Endodermal cell (in vitro differentiated cells): Measurements from ENCODE around the gene PCSK6. TPM values are rescaled to one million over a fixed set of nuclear protein-coding genes. Genes with fewer than 3 reads are reported as not detected.

Experiments used
- DNase-seq: peaks from one replicate; pipeline ENCODE4 v3.0.0-alpha.2; 2017
- H3K27ac ChIP-seq: 2 replicates; pipeline ENCODE4 v1.5.1; 2013; ENCODE audit warnings: mild to moderate bottlenecking, low read depth, low read length, moderate library complexity
- H3K27me3 ChIP-seq: 2 replicates; pipeline ENCODE4 v1.6.1; 2013; ENCODE audit warnings: mild to moderate bottlenecking, low read length, moderate library complexity; ENCODE audit not compliant: insufficient read depth, control insufficient read depth, poor library complexity, severe bottlenecking
- H3K36me3 ChIP-seq: 2 replicates; pipeline ENCODE4 v1.7.0; 2013; ENCODE audit warnings: mild to moderate bottlenecking, low read length, moderate library complexity; ENCODE audit not compliant: control insufficient read depth, insufficient read depth
- H3K4me1 ChIP-seq: one replicate; pipeline ENCODE4 v1.7.0; 2013; ENCODE audit warnings: low read length; ENCODE audit not compliant: control insufficient read depth, insufficient read depth
- H3K4me3 ChIP-seq: 2 replicates; pipeline ENCODE4 v1.5.1; 2013; ENCODE audit warnings: mild to moderate bottlenecking, low read length, moderate library complexity
- H3K9ac ChIP-seq: 2 replicates; pipeline ENCODE4 v1.6.1; 2013; ENCODE audit warnings: mild to moderate bottlenecking, low read length, moderate library complexity; ENCODE audit not compliant: poor library complexity, severe bottlenecking; ENCODE audit errors: extremely low read depth
- H3K9me3 ChIP-seq: 2 replicates; pipeline ENCODE4 v1.6.1; 2013; ENCODE audit warnings: mild to moderate bottlenecking, low read length, moderate library complexity; ENCODE audit not compliant: control insufficient read depth
- H3K27ac Mint-ChIP-seq: 2 replicates; pipeline ENCODE4 v1.8.0; 2020; ENCODE audit warnings: mixed read lengths
- H3K27me3 Mint-ChIP-seq: 2 replicates; pipeline ENCODE4 v1.8.0; 2021; ENCODE audit warnings: mild to moderate bottlenecking, mixed read lengths; ENCODE audit not compliant: insufficient read depth
- H3K36me3 Mint-ChIP-seq: 2 replicates; pipeline ENCODE4 v1.8.0; 2020; ENCODE audit warnings: low read depth, mixed read lengths
- H3K4me1 Mint-ChIP-seq: 2 replicates; pipeline ENCODE4 v1.8.0; 2020; ENCODE audit warnings: mixed read lengths
- H3K4me3 Mint-ChIP-seq: 2 replicates; pipeline ENCODE4 v1.8.0; 2020; ENCODE audit warnings: mild to moderate bottlenecking, moderate library complexity, mixed read lengths
- H3K9me3 Mint-ChIP-seq: 2 replicates; pipeline ENCODE4 v1.8.0; 2020; ENCODE audit warnings: mild to moderate bottlenecking, mixed read lengths
- CTCF ChIP-seq: fragments of 200-600 bp; sonication (generic); conservative IDR thresholded peaks from 2 replicates; pipeline ENCODE4 v1.5.0; 2021; ENCODE audit warnings: antibody characterized with exemption, mild to moderate bottlenecking
- WGBS, 2 experiments: methylation state at CpG; one replicate each; pipeline versions ENCODE4 v1.1.5 to v1.1.7; 2013; ENCODE audit warnings: missing lambda C conversion rate in 2 of 2, mixed read lengths in 1 of 2; ENCODE audit not compliant: insufficient coverage in 1 of 2, insufficient read length in 1 of 2; 5-methylcytosine and 5-hydroxymethylcytosine counted together
- total RNA-seq, 2 donors: library from RNA; stranded (reverse); fragmentation: NEBNext Ultra II Directional in 1 of 2; extraction: Animal tissue kit (Norgen Biotek cat#: 25700) in 1 of 2; gene quantifications; 2 replicates in 1 of 2; 3 replicates in 1 of 2; pipeline ENCODE4 v1.2.1, GENCODE V29; 2021

The PCSK6 gene
- total RNA-seq, 2 donors from 2014 or later: 6.6 to 9.8 TPM

- H3K27me3 ChIP-seq: no peaks in the 10 kb centered on the region
- H3K9me3 ChIP-seq: no peaks in the 10 kb centered on the region
- peak overlapping the region; percentile 4 for H3K27ac Mint-ChIP-seq
- no peak overlapping the region for H3K9ac ChIP-seq
- WGBS, 2 experiments: 56 to 92% methylated on average over 2 to 19 of the region's 19 CpGs
- no peaks in the 10 kb centered on the region for H3K36me3 Mint-ChIP-seq
- DNase-seq: peak; percentile 38
- no peaks in the 10 kb centered on the region for H3K27me3 Mint-ChIP-seq
- TF ChIP-seq CTCF: no peak
- H3K27ac ChIP-seq: no peak overlapping the region
- no peaks in the 10 kb centered on the region for H3K36me3 ChIP-seq
- H3K4me1 Mint-ChIP-seq: peaks cover 9% of the 10 kb centered on the region
- H3K4me3 Mint-ChIP-seq: no peak overlapping the region
- no peaks in the 10 kb centered on the region for H3K9me3 Mint-ChIP-seq
- peaks cover 2% of the 10 kb centered on the region for H3K4me1 ChIP-seq
- no peak overlapping the region for H3K4me3 ChIP-seq
These were observed 38.2 kb downstream of the PCSK6 start for GRCh38 chr15:101451266-101451799.

- 86 to 92% methylated on average over 12 to 18 of the region's 18 CpGs for WGBS, 2 experiments
- peaks cover 9% of the 10 kb centered on the region for H3K4me1 Mint-ChIP-seq
- H3K4me3 Mint-ChIP-seq: no peak overlapping the region
- DNase-seq: no peak
- no peak for TF ChIP-seq CTCF
- H3K27ac ChIP-seq: no peak overlapping the region
- H3K27ac Mint-ChIP-seq: peak overlapping the region; percentile 4
- H3K27me3 ChIP-seq: no peaks in the 10 kb centered on the region
- H3K9ac ChIP-seq: no peak overlapping the region
- H3K4me3 ChIP-seq: no peak overlapping the region
- peaks cover 2% of the 10 kb centered on the region for H3K4me1 ChIP-seq
- no peaks in the 10 kb centered on the region for H3K27me3 Mint-ChIP-seq
- H3K36me3 ChIP-seq: no peaks in the 10 kb centered on the region
- no peaks in the 10 kb centered on the region for H3K9me3 ChIP-seq
- no peaks in the 10 kb centered on the region for H3K9me3 Mint-ChIP-seq
- no peaks in the 10 kb centered on the region for H3K36me3 Mint-ChIP-seq
These were observed 38.9 kb downstream of the PCSK6 start for GRCh38 chr15:101450403-101451265.

DNA sequence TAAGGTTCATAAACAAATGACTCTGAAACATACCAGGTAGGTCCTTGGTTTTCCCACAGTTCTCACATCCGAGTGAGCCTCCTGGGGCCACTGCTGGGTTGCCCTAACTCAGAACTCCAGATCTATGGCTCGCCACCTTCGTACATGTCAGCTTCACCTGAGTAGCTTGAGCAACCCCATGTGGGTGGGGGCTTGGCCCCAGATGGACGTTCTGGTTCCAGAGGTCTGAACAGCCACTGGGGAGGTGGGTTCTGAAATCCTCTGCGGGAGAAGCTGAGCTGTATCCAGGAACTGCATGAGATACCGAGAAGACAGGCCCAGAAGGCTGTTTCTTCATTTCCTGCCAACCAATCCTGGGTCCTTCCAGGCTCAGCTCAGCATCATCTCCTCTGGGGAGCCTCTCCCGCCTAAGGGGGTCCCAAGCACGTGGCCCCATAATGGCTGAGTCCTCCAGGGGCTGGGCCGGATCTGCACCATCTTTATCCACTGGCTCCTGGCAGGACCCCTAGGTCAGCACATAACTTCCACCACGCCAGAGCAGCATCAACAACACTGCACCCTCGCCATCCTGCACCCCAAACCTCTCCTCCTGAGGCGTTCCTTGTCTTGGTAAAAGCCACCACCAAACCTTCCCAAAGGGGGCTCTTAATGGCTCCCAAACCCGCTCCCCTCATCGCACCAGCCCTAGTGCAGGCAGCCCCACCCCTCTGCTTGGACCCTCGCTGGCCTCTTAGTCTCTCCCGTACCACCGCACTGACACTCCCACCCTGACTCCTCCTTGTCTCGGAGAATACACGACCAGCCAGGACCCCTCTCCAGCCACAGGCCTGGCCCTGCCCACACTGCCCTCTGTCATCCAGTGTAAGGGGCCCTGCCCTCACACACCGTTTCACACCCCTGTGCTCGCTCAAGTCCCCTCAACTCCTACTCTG lies 39.8 kb downstream of the PCSK6 start:
- no peak overlapping the region for H3K27ac Mint-ChIP-seq
- no peaks in the 10 kb centered on the region for H3K27me3 Mint-ChIP-seq
- peaks cover 2% of the 10 kb centered on the region for H3K4me1 ChIP-seq
- H3K4me3 Mint-ChIP-seq: no peak overlapping the region
- H3K4me3 ChIP-seq: no peak overlapping the region
- TF ChIP-seq CTCF: no peak
- no peaks in the 10 kb centered on the region for H3K27me3 ChIP-seq
- no peaks in the 10 kb centered on the region for H3K9me3 ChIP-seq
- H3K36me3 ChIP-seq: no peaks in the 10 kb centered on the region
- no peak for DNase-seq
- no peak overlapping the region for H3K9ac ChIP-seq
- no peaks in the 10 kb centered on the region for H3K36me3 Mint-ChIP-seq
- peaks cover 9% of the 10 kb centered on the region for H3K4me1 Mint-ChIP-seq
- H3K27ac ChIP-seq: no peak overlapping the region
- 83 to 91% methylated on average over 8 to 21 of the region's 21 CpGs for WGBS, 2 experiments
- H3K9me3 Mint-ChIP-seq: no peaks in the 10 kb centered on the region
